Kidney epithelial cell (primary cell): ENCODE data around the gene SLC22A13. TPM values are rescaled to one million over a fixed set of nuclear protein-coding genes. Genes with fewer than 3 reads are reported as not detected.
A peak's percentile ranks its signal among the peaks of the same experiment; 100 is the strongest.

ENCODE experiments used
- DNase-seq: peaks from one replicate; pipeline ENCODE4 v3.0.0-alpha.2; 2010; ENCODE audit warnings: low read depth
- H3K27me3 ChIP-seq: 2 replicates; pipeline ENCODE4 v1.6.0; 2011; ENCODE audit warnings: low read length; ENCODE audit not compliant: control insufficient read depth, insufficient read depth
- H3K36me3 ChIP-seq: 2 replicates; pipeline ENCODE4 v1.5.1; 2011; ENCODE audit warnings: low read length; ENCODE audit not compliant: control insufficient read depth, insufficient read depth
- H3K4me3 ChIP-seq: 2 replicates; pipeline ENCODE4 v1.5.1; 2011; ENCODE audit warnings: low read depth, mild to moderate bottlenecking, control low read depth, low read length
- CTCF ChIP-seq: IDR thresholded peaks from 2 replicates; pipeline ENCODE4 v1.5.1; 2011; ENCODE audit warnings: mild to moderate bottlenecking, moderate library complexity, low read length, control low read depth, inconsistent platforms; ENCODE audit not compliant: insufficient read depth, poor library complexity, severe bottlenecking
- total RNA-seq: library from RNA; depleted of rRNA; stranded (reverse); fragments of >200 nt; gene quantifications from 2 replicates; pipeline ENCODE4 v1.2.3, GENCODE V29; 2015

The SLC22A13 gene
- total RNA-seq, 1 donor from 2014 or later: not detected

- DNase-seq: no peak
- TF ChIP-seq CTCF: no peak
- H3K36me3 ChIP-seq: no peaks in the 10 kb centered on the region
- no peak overlapping the region for H3K4me3 ChIP-seq
- H3K27me3 ChIP-seq: no peaks in the 10 kb centered on the region
Observed at GRCh38 chr3:38275658-38276057, 10.0 kb downstream of the SLC22A13 start.

- DNase-seq: no peak
- H3K36me3 ChIP-seq: no peaks in the 10 kb centered on the region
- TF ChIP-seq CTCF: no peak
- H3K27me3 ChIP-seq: no peaks in the 10 kb centered on the region
- H3K4me3 ChIP-seq: no peak overlapping the region
Observed at GRCh38 chr3:38276081-38276916, 10.7 kb downstream of the SLC22A13 start.

- TF ChIP-seq CTCF: no peak
Observed at GRCh38 chr3:38276917-38277630, 11.5 kb downstream of the SLC22A13 start.

DNA sequence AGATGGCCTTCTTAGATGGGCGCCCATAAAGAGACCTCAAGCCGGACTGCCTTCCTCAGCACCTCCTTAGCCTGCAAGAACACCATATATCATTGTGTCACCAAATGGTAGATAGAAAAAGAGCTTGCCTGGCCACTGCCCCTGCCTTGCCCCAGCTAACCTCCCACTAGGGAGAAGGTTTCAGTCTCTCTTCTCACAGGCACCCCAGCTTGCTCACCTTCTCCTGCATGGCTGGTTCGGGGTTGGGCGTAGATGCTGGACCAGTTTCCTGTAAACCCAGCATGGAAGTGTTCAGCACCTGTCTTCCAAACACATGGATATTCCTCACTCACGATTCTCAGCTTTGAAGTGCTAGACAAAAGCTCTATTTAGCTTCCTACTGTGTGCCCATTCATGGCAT is 13.2 kb downstream of the SLC22A13 start:
- TF ChIP-seq CTCF: no peak
- Histone ChIP-seq H3K36me3 (no peaks in the 10 kb centered on the region), H3K27me3 (no peaks in the 10 kb centered on the region), H3K4me3 (no peak overlapping the region)
- DNase-seq: no peak

More at GRCh38 chr3:38276917-38277630, 11.5 kb downstream of the SLC22A13 start:
- Histone ChIP-seq H3K27me3 (no peaks in the 10 kb centered on the region), H3K36me3 (no peaks in the 10 kb centered on the region), H3K4me3 (no peak overlapping the region)
- no peak for DNase-seq

DNA sequence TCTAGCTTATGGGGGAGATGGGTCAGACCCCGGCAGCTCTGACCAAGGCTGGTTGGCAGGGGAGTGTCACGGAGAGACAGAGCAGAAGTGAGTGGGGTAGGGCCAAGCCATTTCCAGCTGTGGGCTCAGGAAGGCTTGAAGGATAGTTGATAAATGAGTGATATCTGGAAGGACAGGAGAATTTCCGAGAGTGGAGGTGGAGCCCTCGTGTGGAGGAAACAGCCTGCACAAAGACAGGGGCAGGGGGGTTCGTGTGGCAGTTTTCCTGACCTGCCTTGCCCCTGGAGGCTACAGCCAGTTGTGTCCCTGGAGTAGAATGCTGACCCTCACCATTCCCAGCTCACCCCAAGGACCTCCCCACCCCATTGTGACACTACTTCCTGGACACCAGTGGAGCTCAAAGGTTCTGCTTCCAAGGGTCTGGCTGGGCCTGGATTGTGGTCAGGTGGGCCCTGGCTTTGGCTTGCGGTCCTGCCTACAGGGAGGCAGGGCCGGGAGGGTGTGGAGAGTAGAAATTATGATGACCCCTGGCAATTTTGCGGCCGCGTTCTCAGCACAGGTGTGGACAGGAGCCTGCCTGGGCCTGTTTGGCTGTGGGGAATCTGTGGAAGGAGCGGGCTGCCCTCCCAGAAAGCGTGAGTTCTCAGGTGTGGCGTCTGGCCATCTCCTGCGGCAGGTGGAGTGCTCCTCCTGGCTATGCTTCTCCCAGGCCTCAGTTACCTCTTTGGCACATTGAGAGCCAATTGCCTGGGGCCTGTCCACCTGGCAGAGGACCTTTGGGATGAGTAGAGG is 16.5 kb downstream of the SLC22A13 start, which contains the start of gene SLC22A14:
TSS of gene SLC22A14 (plus strand) at position 400 of the 792 bp plus-strand sequence. CDS start 23,733 bp downstream, outside the sequence.
- no peak for DNase-seq
- Histone ChIP-seq H3K36me3 (no peaks in the 10 kb centered on the region), H3K27me3 (no peaks in the 10 kb centered on the region), H3K4me3 (no peak within 1 kb of the TSS)
- peak; percentile 8 for TF ChIP-seq CTCF
